Muscle layer of duodenum (tissue), 2 donors: ENCODE measurements around the gene EDNRA.

ENCODE experiments used
- H3K27ac ChIP-seq: one replicate; pipeline ENCODE4 v1.7.0; 2013; ENCODE audit warnings: mild to moderate bottlenecking, low read length
- H3K27me3 ChIP-seq: one replicate; pipeline ENCODE4 v1.7.0; 2013; ENCODE audit warnings: low read depth, mild to moderate bottlenecking, control low read depth, low read length
- H3K36me3 ChIP-seq, 2 donors: one replicate each; pipeline ENCODE4 v1.7.0; 2013; ENCODE audit warnings: low read length in 2 of 2, control low read depth in 1 of 2, mild to moderate bottlenecking in 1 of 2; ENCODE audit not compliant: insufficient read depth in 2 of 2, control insufficient read depth in 1 of 2
- H3K4me1 ChIP-seq, 2 donors: one replicate each; pipeline ENCODE4 v1.7.0; 2013; ENCODE audit warnings: low read length in 2 of 2, mild to moderate bottlenecking in 2 of 2, control low read depth in 1 of 2, moderate library complexity in 1 of 2; ENCODE audit not compliant: insufficient read depth in 2 of 2, control insufficient read depth in 1 of 2
- H3K4me3 ChIP-seq, 2 donors: one replicate each; pipeline ENCODE4 v1.7.0; 2013; ENCODE audit warnings: low read length in 2 of 2, low read depth in 1 of 2, mild to moderate bottlenecking in 1 of 2
- H3K9me3 ChIP-seq, 2 donors: one replicate each; pipeline ENCODE4 v1.7.0; 2013; ENCODE audit warnings: low read length in 2 of 2, control low read depth in 1 of 2, mild to moderate bottlenecking in 1 of 2; ENCODE audit not compliant: control insufficient read depth in 1 of 2
- donor health status: healthy.

EDNRA gene

GRCh38 chr4:147525494-147526271, 44.8 kb downstream of the EDNRA start:
- no peak overlapping the region for H3K27ac ChIP-seq

DNA sequence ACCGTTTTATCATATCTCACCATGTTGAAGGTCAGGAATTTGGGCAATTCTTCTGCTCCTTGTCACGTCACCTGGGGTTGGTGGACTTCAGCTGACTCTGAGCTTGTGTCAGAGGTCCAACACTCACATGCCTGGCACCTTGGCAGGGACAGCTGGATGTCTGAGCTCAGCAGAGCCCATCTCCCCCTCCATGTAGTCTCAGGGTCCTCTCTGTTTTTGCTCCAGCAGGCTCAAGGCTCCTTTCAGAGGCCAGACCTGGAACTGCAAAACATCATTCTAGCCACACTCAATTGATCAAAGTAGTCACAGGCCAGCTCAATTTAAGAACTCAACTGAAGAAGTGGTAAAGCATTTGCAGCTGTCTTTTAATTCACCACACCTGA, 45.4 kb downstream of the EDNRA start:
- no peak overlapping the region for H3K4me3 ChIP-seq
- H3K27me3 ChIP-seq = no peaks in the 10 kb centered on the region
- no peaks in the 10 kb centered on the region for H3K9me3 ChIP-seq
- no peak overlapping the region for H3K27ac ChIP-seq
- H3K4me1 ChIP-seq = no peaks in the 10 kb centered on the region
- H3K36me3 ChIP-seq = no peaks in the 10 kb centered on the region

More at GRCh38 chr4:147525494-147526271, 44.8 kb downstream of the EDNRA start:
- Histone ChIP-seq H3K27me3 (no peaks in the 10 kb centered on the region), H3K4me3 (no peak overlapping the region), H3K36me3 (no peaks in the 10 kb centered on the region), H3K9me3 (no peaks in the 10 kb centered on the region), H3K4me1 (no peaks in the 10 kb centered on the region)

GRCh38 chr4:147528054-147528453, 47.2 kb downstream of the EDNRA start:
- H3K9me3 ChIP-seq = no peaks in the 10 kb centered on the region
- no peak overlapping the region for H3K27ac ChIP-seq
- no peaks in the 10 kb centered on the region for H3K27me3 ChIP-seq
- H3K4me3 ChIP-seq = no peak overlapping the region
- no peaks in the 10 kb centered on the region for H3K4me1 ChIP-seq
- no peaks in the 10 kb centered on the region for H3K36me3 ChIP-seq

DNA sequence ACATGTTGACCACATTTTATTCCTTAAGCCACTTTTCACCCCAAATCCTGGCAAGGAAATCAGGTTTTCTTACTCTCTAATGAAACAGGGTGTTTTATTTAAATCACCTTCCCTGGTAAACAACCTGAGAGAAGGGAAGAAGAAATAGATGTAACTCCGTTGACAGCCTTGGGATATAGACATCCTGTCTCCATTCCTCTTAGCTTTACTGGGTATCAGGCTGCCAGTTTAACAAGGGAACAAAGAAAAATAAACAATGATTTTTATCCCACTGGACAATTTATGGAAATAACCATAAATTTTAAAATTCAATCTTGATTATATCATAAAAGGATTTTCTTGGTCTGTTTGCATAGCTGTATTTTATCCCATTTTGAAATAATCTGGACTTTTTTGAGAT, 49.2 kb downstream of the EDNRA start:
- Histone ChIP-seq H3K9me3 (no peaks in the 10 kb centered on the region), H3K4me3 (no peak overlapping the region), H3K27ac (no peak overlapping the region), H3K4me1 (no peaks in the 10 kb centered on the region), H3K27me3 (no peaks in the 10 kb centered on the region), H3K36me3 (no peaks in the 10 kb centered on the region)

DNA sequence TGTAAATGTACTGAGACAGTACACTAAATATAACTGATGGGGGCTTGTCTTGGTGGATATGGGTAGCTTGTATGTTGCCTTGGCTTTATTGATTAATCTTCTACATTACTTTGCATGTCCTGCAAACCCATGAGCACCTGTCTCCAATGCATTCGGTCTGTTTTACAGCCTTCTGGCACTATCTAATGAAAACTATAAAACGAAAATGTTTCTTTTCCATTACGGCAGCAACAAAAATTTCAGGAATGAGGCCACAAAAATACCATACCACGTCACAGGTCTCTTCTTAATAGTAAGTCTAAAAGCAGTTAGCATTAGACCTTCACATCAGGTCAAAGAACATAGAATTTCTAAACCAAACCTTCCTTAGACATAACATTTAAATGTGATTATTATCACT, 49.8 kb downstream of the EDNRA start:
- H3K27ac ChIP-seq = no peak overlapping the region
- H3K4me3 ChIP-seq = no peak overlapping the region
- no peaks in the 10 kb centered on the region for H3K9me3 ChIP-seq

DNA sequence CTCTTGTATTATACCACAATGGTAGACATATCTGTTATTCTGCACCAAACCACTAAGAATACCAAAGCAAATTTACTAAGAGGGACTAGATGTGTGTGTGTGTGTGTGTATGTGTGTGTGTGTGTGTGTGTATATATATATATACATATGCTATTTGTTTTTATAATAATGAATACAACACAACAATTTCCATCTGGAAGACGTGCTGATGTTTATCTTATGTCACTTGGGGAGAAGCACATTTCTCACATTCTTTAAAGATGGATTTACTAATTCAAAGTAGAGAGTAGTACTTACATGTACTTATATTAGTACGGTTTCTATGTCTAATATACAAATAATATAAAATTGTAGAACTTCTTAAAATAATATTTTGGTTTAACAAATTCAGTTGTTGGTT, 52.0 kb downstream of the EDNRA start:
- Histone ChIP-seq H3K9me3 (no peaks in the 10 kb centered on the region), H3K36me3 (no peaks in the 10 kb centered on the region), H3K27me3 (no peaks in the 10 kb centered on the region), H3K4me3 (no peak overlapping the region), H3K27ac (no peak overlapping the region), H3K4me1 (no peaks in the 10 kb centered on the region)

More for the DNA sequence above, 49.8 kb downstream of the EDNRA start:
- Histone ChIP-seq H3K27me3 (no peaks in the 10 kb centered on the region), H3K4me1 (no peaks in the 10 kb centered on the region), H3K36me3 (no peaks in the 10 kb centered on the region)

DNA sequence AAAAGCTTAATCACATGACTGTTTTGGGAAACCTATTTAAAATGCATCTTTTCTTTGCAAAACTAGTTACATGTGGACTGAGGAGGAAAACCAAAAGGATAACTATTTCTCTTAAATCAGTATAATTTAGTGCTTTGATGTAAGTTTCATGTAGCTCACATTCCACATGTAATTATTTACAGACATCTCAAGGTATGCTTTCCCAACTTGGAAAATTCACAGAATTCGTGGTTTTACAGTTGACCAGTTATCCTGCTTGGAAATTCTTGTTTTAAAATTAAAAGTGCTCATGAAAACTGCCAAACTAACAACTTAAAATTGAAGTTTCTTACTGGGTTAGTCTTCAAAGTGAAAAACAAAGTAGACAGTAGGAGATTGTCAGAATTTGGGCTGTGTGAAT, 52.4 kb downstream of the EDNRA start:
- Histone ChIP-seq H3K27me3 (no peaks in the 10 kb centered on the region), H3K36me3 (no peaks in the 10 kb centered on the region), H3K9me3 (no peaks in the 10 kb centered on the region), H3K4me1 (no peaks in the 10 kb centered on the region), H3K4me3 (no peak overlapping the region), H3K27ac (no peak overlapping the region)

GRCh38 chr4:147535124-147535523, 54.2 kb downstream of the EDNRA start:
- H3K27ac ChIP-seq = no peak overlapping the region
- no peaks in the 10 kb centered on the region for H3K9me3 ChIP-seq

DNA sequence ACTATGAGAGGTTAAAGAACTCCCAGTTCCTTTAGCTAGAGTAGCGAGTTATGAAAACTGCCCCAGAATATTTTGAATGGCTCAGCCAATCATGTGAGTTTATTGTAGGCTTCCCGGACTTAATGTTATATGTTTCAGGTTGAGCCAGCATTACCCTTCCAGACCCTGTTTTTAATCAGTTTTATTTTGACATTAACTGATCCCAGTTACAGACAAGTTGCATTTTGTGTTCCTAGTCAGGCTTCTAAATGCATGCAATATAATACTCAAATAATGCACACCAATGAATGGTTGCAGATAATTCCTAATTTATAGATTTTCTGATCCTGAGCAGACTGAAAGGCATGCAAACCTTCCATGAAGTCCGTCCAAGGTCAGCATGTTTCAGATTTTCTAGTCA, 57.8 kb downstream of the EDNRA start:
- Histone ChIP-seq H3K27me3 (no peaks in the 10 kb centered on the region), H3K27ac (no peak overlapping the region), H3K4me1 (no peaks in the 10 kb centered on the region), H3K36me3 (no peaks in the 10 kb centered on the region), H3K4me3 (no peak overlapping the region), H3K9me3 (no peaks in the 10 kb centered on the region)

More at GRCh38 chr4:147535124-147535523, 54.2 kb downstream of the EDNRA start:
- no peaks in the 10 kb centered on the region for H3K4me1 ChIP-seq
- H3K27me3 ChIP-seq = no peaks in the 10 kb centered on the region
- no peak overlapping the region for H3K4me3 ChIP-seq
- no peaks in the 10 kb centered on the region for H3K36me3 ChIP-seq

DNA sequence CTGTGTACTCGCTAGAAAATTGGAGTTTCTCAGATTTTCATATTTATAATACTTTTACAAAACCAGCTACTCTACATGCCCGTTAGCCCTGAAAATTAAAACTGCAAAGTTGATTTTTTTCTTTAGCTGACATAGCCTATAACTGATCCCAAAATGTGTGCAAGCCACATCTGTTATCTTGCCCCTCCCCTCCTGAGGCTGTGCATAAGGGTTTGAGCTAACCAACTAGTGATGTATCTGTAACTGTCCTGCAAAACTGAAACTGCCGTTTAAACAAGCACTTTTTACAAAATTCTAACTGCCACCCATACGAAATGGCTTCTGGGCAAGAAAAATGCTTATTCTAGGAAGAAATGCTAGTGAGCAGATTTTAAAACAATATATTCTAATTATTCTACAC, 59.1 kb downstream of the EDNRA start:
- Histone ChIP-seq H3K27ac (no peak overlapping the region), H3K36me3 (no peaks in the 10 kb centered on the region), H3K4me3 (no peak overlapping the region), H3K4me1 (no peaks in the 10 kb centered on the region), H3K9me3 (no peaks in the 10 kb centered on the region), H3K27me3 (no peaks in the 10 kb centered on the region)

- no peak overlapping the region for H3K27ac ChIP-seq
- H3K36me3 ChIP-seq = no peaks in the 10 kb centered on the region
- no peaks in the 10 kb centered on the region for H3K27me3 ChIP-seq
- no peak overlapping the region for H3K4me3 ChIP-seq
- no peaks in the 10 kb centered on the region for H3K4me1 ChIP-seq
- H3K9me3 ChIP-seq = no peaks in the 10 kb centered on the region
Observed at GRCh38 chr4:147542229-147542990, 61.5 kb downstream of the EDNRA start.
